GM04504 (cell line): ENCODE results near the gene KSR1.
"Not testable (repeated sequence)": the region's sequence is repeated elsewhere in the genome, so short reads cannot be mapped to it uniquely, and the experiment has no call there.

Source experiments
- DNase-seq: peaks from one replicate; pipeline ENCODE4 v3.0.0-alpha.2; 2012; ENCODE audit warnings: low read depth

Gene KSR1

GRCh38 chr17:27657620-27658019, 201.4 kb downstream of the KSR1 start:
- DNase-seq, result no peak

GRCh38 chr17:27659683-27660082, 203.4 kb downstream of the KSR1 start:
- no peak for DNase-seq

GRCh38 chr17:27660436-27660835, 204.2 kb downstream of the KSR1 start:
- no peak for DNase-seq

DNA sequence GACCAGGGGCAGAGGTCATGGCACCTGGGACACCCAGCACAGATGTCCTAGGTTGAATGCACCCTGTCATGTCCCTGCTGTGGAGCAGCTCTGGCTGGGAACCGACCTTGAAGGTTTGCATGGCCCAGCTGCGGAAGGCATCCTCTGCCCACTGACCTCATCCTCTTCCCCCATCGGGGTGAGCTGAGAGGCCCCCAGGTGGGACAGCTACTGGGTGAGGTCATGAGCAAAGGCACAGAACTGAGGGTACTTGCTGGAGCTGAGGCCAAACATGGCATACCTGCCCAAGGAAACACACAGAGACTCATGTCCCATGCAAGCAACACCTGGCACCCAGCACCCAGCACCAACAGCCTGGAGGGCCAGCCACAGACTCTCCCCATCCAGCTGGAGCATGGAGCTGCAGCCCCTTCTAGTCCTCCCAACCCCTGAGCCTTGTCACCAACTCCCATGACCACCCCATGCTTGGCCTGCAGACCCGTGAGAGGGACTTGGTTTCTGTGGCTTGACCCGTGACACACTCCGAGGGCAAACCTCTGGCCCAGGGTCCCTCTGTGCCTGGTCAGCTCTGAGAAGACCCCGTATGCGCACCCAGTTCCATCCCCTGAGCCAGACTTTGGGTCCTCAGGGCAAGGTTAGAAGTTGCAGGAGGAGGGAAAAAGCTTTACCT, 207.8 kb downstream of the KSR1 start:
- DNase-seq, result no peak

- no peak for DNase-seq
These were observed 208.3 kb downstream of the KSR1 start for GRCh38 chr17:27664606-27664965.

DNA sequence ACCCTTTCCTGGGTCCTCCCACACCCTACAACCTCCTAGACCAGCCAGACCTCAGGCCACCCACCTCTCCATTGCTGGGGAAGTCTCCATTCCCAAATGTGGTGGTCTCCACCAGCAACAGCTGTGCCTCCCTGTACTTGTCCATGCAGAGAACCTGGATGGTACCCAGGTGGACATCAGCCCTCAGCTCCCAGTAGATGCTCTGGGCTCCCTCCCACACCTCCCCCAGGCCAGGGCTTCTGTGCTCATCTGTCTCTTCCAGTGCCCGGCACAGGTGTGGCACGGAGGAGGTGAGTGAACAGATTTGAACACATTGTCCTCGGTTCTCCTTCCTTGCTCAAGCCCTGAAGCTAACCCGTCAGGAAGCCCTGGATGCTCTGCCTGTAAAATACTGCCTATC, 209.3 kb downstream of the KSR1 start:
- no peak for DNase-seq

DNA sequence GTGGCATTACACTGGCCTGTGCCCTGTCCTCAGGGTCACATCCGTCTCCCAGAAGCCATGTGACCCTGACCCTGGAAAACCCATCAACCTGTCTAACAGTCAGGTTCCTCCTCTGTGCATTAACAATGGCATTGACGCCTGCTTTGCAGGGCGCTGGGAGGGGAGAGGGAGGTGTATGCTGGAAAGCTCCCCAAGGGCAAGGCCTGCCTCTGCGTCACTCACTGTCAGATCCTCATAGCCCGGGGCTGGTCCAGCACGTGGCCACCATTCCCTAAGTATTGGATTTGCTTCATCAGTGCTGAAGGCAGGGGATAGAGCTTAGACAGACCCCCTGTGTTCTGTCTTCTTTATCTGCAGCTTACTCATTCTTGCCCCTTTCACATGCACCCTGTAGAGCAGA, 210.0 kb downstream of the KSR1 start:
- DNase-seq, result not testable (repeated sequence)

GRCh38 chr17:27666831-27667560, 210.7 kb downstream of the KSR1 start:
- DNase-seq, result no peak

- DNase-seq, result no peak
These were observed 211.6 kb downstream of the KSR1 start for GRCh38 chr17:27667656-27668487.

DNA sequence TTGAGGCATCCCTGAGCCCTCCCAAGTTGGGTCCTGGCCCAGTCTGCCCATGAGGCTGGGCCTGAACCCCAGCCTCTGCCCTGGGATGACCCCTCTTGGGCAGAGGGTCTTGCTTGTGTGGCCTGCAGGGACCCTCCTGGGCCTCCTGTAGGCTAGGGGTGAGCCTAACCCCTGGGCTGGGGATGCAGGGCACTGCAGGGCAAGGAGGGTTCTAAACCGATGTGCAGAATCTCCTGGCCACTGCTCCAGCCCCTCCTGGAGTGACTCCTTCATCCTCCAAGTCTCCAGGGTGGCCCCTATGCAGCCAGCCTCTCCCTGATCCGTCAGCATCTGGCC, 212.2 kb downstream of the KSR1 start:
- DNase-seq, result no peak

GRCh38 chr17:27669136-27669535, 212.9 kb downstream of the KSR1 start:
- DNase-seq, result no peak

DNA sequence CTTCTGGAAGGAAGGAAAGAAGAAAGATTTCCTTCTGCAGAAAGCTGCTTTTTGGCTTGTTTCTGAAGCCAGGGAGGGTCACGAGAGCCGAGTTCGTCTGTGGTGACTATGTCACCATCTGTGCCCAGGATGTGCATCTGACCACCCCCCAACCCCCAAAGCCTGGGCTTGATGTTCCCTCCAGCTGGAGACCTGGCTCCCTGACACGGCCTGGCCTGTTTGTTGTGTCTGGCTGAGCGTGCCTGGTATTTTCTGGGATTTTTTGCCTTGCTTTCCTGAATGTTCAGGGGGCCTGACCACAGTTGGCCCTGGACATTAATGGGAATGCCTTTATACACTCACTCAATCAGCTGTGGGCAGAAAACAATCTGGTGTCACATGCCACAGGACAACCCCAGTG, 213.6 kb downstream of the KSR1 start:
- no peak for DNase-seq

DNA sequence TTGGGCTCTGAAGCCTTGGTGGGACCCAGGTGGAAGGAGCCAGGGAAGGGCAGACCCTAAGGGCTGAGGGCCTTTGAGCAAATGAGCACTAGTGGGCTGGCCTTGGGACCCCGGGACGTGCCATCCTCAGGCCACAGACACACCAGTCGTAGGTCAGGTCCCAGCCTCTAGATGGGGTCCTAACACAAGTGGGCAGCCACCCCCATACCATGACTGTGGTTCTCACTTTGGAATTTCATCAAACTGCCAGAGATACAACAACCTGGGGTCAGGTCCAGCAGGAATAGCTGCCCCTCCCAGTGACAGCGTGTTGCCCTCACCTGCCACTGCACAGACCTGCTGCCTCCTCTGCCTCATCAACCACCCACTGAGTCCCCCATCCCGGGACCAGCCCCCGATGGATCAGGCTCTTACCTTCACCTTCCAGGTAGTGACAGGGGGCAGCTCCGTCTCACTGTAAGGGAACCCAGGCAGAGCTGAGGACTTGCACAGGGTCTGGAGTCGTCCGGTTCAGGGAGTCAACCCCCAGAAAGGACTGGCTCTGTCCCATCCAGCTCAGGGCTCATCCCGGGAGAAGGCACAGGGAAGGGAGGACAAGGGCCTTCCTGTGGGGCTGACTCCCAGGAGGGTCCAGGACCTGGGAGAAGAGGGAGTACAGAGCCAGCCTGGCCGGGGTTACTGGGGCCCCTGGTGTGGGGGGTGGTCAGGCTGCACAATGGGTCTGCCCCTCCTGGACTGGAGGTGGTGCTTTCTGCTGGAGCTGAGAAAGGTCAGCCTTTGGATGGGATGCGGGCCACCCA, 214.7 kb downstream of the KSR1 start:
- no peak for DNase-seq

DNA sequence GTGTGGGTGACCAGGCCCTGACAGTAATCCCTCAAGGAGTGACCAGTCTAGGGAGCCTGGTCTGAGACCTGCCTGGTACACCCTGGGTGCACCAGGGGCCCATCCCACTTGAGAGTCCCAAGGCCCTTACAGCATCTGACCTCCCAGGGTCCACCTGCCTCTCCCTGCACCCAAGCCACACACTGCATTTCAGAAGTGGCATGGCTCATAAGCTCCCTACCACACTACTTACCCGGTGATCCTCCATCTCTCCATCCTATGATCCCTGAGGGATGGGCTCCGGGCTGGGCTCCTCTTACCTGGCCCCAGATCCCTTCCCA, 215.3 kb downstream of the KSR1 start:
- no peak for DNase-seq

DNA sequence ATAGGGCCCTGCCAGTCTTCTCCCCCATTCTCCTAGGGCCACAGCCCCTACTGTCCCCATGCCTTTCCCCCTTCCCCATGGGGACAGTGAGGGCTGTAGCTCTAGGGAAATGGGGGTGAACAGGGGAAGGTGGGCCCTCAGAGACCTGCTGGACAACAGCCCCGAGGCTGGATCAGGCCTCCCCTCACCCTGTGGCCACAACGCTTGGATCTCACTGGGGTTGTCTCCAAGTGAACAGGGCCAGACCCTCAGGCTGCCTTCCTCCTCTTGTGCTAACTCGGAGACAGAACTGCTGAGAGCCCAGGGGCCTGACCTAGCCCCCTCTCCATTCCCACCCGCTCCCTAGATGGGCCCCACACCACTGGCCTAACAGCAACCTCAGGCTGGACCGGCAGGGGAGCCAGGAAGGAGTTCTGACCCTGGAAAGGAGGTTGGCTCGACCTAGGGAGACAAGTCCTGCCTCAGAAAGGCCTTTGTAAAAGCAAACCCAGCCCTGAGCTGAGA, 215.8 kb downstream of the KSR1 start:
- DNase-seq, result not testable (repeated sequence)

- DNase-seq, result no peak
These were observed 218.1 kb downstream of the KSR1 start for GRCh38 chr17:27674335-27674734.
